Measurements from ENCODE around the gene PROM1. TPM values are rescaled to one million over a fixed set of nuclear protein-coding genes. Genes with fewer than 3 reads are reported as not detected.
A peak's percentile ranks its signal among the peaks of the same experiment; 100 is the strongest.

The PROM1 gene
- total and polyA plus RNA-seq, 5 donors from 2014 or later = 2.9 TPM; not detected in 4

DNA sequence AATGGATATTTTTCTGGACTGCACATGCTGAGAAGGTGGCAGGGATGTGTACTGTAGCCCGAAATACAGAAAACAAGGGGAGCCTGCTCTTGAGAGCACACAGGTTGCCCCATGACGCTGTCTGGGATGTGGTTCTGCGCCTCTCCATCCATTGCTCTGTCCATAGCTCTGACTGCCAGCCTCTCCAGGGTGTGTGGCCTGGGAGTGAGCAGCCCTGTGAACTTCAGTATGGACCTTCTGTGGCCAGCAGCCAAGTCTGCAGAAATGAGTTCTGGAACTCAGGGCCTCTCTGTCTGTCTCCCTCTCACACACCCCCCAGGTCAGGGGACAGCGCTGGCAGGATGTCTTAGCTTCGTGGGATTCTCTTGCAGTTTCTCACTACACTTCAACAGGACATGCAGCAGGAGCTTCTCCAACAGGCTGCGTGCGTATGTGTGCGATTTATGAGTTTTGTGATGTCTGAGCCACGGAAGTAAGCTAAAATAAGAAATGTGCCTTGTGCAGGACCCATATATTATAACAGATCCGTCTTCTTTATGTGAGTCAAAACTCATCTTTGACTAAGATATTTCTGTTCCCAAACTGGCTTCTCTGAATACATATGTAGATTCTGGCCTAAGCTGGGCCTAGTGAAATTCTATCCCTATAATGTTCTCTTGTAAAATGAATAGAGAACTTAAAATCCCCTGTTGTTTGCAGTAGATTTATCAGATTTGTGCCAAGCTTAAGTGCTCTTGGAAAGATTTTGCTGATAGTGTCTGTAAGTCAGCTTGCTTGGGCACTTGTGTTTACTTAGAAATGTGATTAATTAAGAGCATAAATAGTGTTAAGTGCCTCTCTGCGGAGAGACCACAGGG, 40.0 kb downstream of the PROM1 start:
- no peaks in the 10 kb centered on the region for H3K9me3 Mint-ChIP-seq
- Histone ChIP-seq H3K4me3 (ENCODE audit: low read depth, low read length) (no peak overlapping the region), H3K36me3 (ENCODE audit: control insufficient read depth, insufficient read depth, low read length) (no peaks in the 10 kb centered on the region), H3K27me3 (ENCODE audit: control insufficient read depth, insufficient read depth, low read length) (no peaks in the 10 kb centered on the region), H3K9me3 (ENCODE audit: control insufficient read depth in 2 of 2, low read length in 2 of 2) (no peaks in the 10 kb centered on the region), H3K4me1 (ENCODE audit: control insufficient read depth, insufficient read depth, low read length, poor library complexity, severe bottlenecking) (no peaks in the 10 kb centered on the region), H3K27ac (ENCODE audit: insufficient read depth, low read length, poor library complexity, severe bottlenecking) (no peak overlapping the region)
- no peak for ATAC-seq (ENCODE audit: low read depth in 2 of 2)
- no peaks in the 10 kb centered on the region for H3K36me3 Mint-ChIP-seq
- H3K4me3 Mint-ChIP-seq = no peak overlapping the region
- H3K4me1 Mint-ChIP-seq = no peaks in the 10 kb centered on the region
- DNase-seq = no peak
- peak overlapping the region in 1 of 3 donors; percentile 60 for H3K27ac Mint-ChIP-seq
- H3K27me3 Mint-ChIP-seq = no peaks in the 10 kb centered on the region

DNA sequence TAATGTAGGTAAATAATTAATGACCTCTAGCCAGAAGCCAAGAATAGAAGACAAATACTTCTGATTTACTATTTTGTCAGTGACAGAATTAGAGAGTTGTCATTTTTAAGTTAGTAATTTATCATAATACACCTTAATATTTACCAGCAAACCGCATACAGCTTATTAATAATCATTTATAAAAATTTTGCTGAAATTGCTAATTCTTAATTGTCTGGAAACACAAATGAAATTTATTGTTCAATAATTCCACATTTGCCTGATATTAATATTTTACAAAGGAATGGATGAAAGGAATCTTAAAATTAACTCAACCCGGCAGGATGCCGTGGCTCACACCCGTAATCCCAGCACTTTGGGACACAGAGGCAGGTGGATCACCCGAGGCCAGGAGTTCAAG, 44.7 kb downstream of the PROM1 start:
- no peaks in the 10 kb centered on the region for H3K27me3 Mint-ChIP-seq

DNA sequence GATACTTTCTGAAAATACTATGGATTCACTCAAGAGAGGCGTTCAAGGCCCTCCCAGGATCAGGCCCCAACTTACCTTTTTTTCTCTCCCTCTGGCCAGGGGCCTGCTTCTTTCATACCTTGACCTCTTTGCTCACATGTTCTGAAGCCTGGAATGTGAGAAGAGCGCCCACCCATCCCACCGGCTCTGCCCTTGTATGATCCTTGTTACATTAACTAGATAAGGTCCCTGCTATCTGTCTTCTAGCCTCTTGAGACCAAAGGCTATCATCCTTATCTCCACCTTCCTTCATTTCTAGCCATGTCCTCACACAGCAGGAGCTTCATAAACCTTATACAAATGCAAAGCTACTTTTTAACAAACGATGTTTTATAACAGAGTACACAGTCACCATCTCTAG, 45.9 kb downstream of the PROM1 start:
- no peak for ATAC-seq (ENCODE audit: low read depth in 2 of 2)
- Mint-ChIP-seq H3K36me3 (no peaks in the 10 kb centered on the region), H3K27ac (no peak overlapping the region), H3K4me3 (no peak overlapping the region), H3K27me3 (no peaks in the 10 kb centered on the region), H3K9me3 (no peaks in the 10 kb centered on the region), H3K4me1 (no peaks in the 10 kb centered on the region)
- Histone ChIP-seq H3K27ac (ENCODE audit: insufficient read depth, low read length, poor library complexity, severe bottlenecking) (no peak overlapping the region), H3K9me3 (ENCODE audit: control insufficient read depth in 2 of 2, low read length in 2 of 2) (no peaks in the 10 kb centered on the region), H3K36me3 (ENCODE audit: control insufficient read depth, insufficient read depth, low read length) (no peaks in the 10 kb centered on the region), H3K4me3 (ENCODE audit: low read depth, low read length) (no peak overlapping the region), H3K27me3 (ENCODE audit: control insufficient read depth, insufficient read depth, low read length) (no peaks in the 10 kb centered on the region), H3K4me1 (ENCODE audit: control insufficient read depth, insufficient read depth, low read length, poor library complexity, severe bottlenecking) (no peaks in the 10 kb centered on the region)
- DNase-seq = no peak

More for the DNA sequence above, 44.7 kb downstream of the PROM1 start:
- Mint-ChIP-seq H3K27ac (no peak overlapping the region), H3K36me3 (no peaks in the 10 kb centered on the region), H3K4me1 (no peaks in the 10 kb centered on the region), H3K9me3 (no peaks in the 10 kb centered on the region), H3K4me3 (no peak overlapping the region)
- no peak for ATAC-seq (ENCODE audit: low read depth in 2 of 2)
- Histone ChIP-seq H3K27me3 (ENCODE audit: control insufficient read depth, insufficient read depth, low read length) (no peaks in the 10 kb centered on the region), H3K36me3 (ENCODE audit: control insufficient read depth, insufficient read depth, low read length) (no peaks in the 10 kb centered on the region), H3K9me3 (ENCODE audit: control insufficient read depth in 2 of 2, low read length in 2 of 2) (no peaks in the 10 kb centered on the region), H3K4me1 (ENCODE audit: control insufficient read depth, insufficient read depth, low read length, poor library complexity, severe bottlenecking) (no peaks in the 10 kb centered on the region), H3K4me3 (ENCODE audit: low read depth, low read length) (no peak overlapping the region), H3K27ac (ENCODE audit: insufficient read depth, low read length, poor library complexity, severe bottlenecking) (no peak overlapping the region)
- DNase-seq = no peak

DNA sequence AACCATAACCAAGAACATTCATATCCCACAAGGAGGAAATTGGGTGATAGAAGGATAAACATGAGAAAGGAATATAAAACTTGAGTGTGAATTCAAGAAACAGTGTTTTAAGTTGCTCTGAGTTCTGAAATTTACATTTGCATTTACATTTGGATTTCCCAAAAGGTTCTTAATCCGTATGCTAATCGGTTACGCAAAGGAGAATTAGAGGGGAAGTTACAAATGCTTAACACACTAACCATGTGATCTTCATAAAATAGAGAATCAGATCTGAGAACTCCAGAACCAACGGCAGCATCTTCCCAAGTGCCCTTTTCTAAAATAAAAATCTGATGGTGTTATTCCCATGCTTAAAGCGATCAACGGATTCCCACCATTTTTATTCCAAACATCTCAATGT, 48.0 kb downstream of the PROM1 start:
- no peak overlapping the region for H3K4me3 ChIP-seq (ENCODE audit: low read depth, low read length)
- Mint-ChIP-seq H3K4me1 (no peaks in the 10 kb centered on the region), H3K27me3 (no peaks in the 10 kb centered on the region), H3K27ac (no peak overlapping the region), H3K36me3 (no peaks in the 10 kb centered on the region), H3K9me3 (no peaks in the 10 kb centered on the region), H3K4me3 (no peak overlapping the region)
- no peaks in the 10 kb centered on the region for H3K36me3 ChIP-seq (ENCODE audit: control insufficient read depth, insufficient read depth, low read length)
- DNase-seq = no peak
- H3K27ac ChIP-seq (ENCODE audit: insufficient read depth, low read length, poor library complexity, severe bottlenecking) = no peak overlapping the region
- H3K9me3 ChIP-seq (ENCODE audit: control insufficient read depth in 2 of 2, low read length in 2 of 2) = no peaks in the 10 kb centered on the region
- H3K4me1 ChIP-seq (ENCODE audit: control insufficient read depth, insufficient read depth, low read length, poor library complexity, severe bottlenecking) = no peaks in the 10 kb centered on the region
- no peak for ATAC-seq (ENCODE audit: low read depth in 2 of 2)
- no peaks in the 10 kb centered on the region for H3K27me3 ChIP-seq (ENCODE audit: control insufficient read depth, insufficient read depth, low read length)

DNA sequence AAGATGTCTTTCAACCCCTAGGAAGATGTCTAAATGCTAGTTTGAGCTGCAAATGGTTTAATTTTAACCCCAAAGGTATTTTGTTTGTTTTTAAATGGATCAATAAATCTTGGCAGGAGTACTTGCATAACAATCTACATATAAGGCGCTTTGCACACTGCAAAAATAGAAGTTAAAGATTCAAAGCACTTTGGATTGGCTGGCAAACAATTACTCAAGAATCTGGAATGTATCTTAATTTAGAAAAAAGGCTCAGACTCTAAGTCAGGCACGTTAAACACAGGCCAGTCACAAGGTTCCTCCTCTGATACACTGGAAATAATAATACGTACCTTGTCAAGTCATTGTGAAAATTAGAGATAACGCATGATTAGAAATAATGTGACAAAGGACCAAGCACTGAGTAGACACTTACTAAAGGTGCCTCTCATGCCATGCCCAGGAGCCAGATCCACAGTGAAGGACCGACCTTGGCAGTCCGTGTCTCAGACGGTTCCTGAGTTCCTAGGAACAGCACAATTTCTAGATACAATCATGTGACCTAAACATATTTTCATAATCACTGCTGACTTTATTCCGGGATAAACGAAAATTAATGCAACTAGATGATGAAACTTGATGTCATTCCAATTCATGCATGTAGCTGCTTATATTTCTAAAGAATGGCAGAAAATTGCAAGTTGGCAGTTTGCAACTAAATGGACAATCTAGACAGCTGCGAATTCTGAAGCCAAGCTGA, 49.6 kb downstream of the PROM1 start:
- Mint-ChIP-seq H3K4me3 (no peak overlapping the region), H3K27me3 (peaks cover 6% of the 10 kb centered on the region), H3K27ac (no peak overlapping the region), H3K4me1 (no peaks in the 10 kb centered on the region), H3K9me3 (no peaks in the 10 kb centered on the region), H3K36me3 (no peaks in the 10 kb centered on the region)
- Histone ChIP-seq H3K36me3 (ENCODE audit: control insufficient read depth, insufficient read depth, low read length) (no peaks in the 10 kb centered on the region), H3K27ac (ENCODE audit: insufficient read depth, low read length, poor library complexity, severe bottlenecking) (no peak overlapping the region), H3K9me3 (ENCODE audit: control insufficient read depth in 2 of 2, low read length in 2 of 2) (no peaks in the 10 kb centered on the region), H3K4me1 (ENCODE audit: control insufficient read depth, insufficient read depth, low read length, poor library complexity, severe bottlenecking) (no peaks in the 10 kb centered on the region), H3K4me3 (ENCODE audit: low read depth, low read length) (no peak overlapping the region), H3K27me3 (ENCODE audit: control insufficient read depth, insufficient read depth, low read length) (no peaks in the 10 kb centered on the region)
- DNase-seq (no peak), ATAC-seq (ENCODE audit: low read depth in 2 of 2) (no peak)

DNA sequence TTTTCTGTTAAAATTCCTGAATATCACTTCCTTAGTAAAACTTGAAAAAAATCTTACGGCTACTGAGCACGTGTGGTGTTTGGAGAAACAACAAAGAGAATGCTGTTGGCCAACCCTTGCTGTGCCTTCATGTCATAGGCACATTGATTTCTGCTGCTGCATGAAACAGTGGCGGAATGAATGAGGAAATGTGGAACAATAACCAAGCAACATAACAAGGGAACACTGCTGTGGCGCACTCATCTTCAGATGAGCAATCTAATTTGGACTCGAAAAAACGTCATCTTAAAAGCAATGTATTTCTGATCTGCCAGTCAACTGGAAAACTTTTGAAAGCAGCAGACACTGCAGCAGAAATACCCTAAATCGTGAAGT, 51.4 kb downstream of the PROM1 start:
- Mint-ChIP-seq H3K9me3 (no peaks in the 10 kb centered on the region), H3K36me3 (no peaks in the 10 kb centered on the region), H3K27me3 (peaks cover 6% of the 10 kb centered on the region), H3K27ac (no peak overlapping the region), H3K4me3 (no peak overlapping the region), H3K4me1 (no peaks in the 10 kb centered on the region)
- Histone ChIP-seq H3K4me1 (ENCODE audit: control insufficient read depth, insufficient read depth, low read length, poor library complexity, severe bottlenecking) (no peaks in the 10 kb centered on the region), H3K9me3 (ENCODE audit: control insufficient read depth in 2 of 2, low read length in 2 of 2) (no peaks in the 10 kb centered on the region), H3K27ac (ENCODE audit: insufficient read depth, low read length, poor library complexity, severe bottlenecking) (no peak overlapping the region), H3K36me3 (ENCODE audit: control insufficient read depth, insufficient read depth, low read length) (no peaks in the 10 kb centered on the region), H3K27me3 (ENCODE audit: control insufficient read depth, insufficient read depth, low read length) (no peaks in the 10 kb centered on the region), H3K4me3 (ENCODE audit: low read depth, low read length) (no peak overlapping the region)
- DNase-seq (no peak), ATAC-seq (ENCODE audit: low read depth in 2 of 2) (no peak)

DNA sequence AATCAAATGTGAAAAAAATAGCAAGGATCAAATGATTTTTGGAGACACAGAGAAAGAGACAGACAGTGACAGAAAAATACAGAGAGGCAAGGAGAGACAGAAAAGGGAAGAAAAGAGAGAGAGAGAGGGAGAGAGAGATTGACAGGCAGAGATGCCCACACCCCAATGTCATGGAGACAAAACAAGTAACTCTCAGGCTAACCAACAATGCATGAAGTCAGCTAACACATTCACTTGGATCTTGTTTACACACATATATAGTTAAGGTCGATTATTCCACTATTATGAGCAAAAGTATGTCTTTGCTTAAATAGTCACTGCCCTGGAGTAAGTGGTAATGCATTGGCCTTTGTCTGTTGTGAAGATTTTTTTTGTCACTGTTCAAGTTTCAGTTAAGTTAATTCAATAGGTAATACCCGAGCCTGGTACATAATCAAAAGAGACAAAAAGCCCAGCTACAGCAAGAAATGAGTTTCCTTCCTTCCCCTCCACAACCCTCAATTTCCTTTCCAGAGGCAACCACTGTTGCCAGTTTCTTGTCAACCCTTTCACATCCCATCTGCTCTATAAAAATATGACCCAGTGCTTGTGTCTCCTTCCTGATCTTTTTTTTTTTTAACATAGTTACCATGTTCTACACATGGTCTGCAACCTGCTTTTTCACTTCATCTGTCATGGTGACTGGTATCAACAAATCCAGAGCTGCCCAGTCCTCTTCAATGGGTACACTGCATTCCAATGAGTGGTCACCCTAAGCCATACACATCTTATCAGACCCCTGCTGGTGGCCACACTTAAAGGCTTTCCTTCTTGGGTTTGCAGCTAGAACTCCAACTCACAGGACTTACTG, 52.1 kb downstream of the PROM1 start:
- Mint-ChIP-seq H3K36me3 (no peaks in the 10 kb centered on the region), H3K4me1 (no peaks in the 10 kb centered on the region), H3K9me3 (no peaks in the 10 kb centered on the region), H3K4me3 (no peak overlapping the region), H3K27me3 (peaks cover 6% of the 10 kb centered on the region), H3K27ac (no peak overlapping the region)
- DNase-seq = no peak
- no peak for ATAC-seq (ENCODE audit: low read depth in 2 of 2)
- Histone ChIP-seq H3K36me3 (ENCODE audit: control insufficient read depth, insufficient read depth, low read length) (no peaks in the 10 kb centered on the region), H3K27ac (ENCODE audit: insufficient read depth, low read length, poor library complexity, severe bottlenecking) (no peak overlapping the region), H3K4me3 (ENCODE audit: low read depth, low read length) (no peak overlapping the region), H3K4me1 (ENCODE audit: control insufficient read depth, insufficient read depth, low read length, poor library complexity, severe bottlenecking) (no peaks in the 10 kb centered on the region), H3K9me3 (ENCODE audit: control insufficient read depth in 2 of 2, low read length in 2 of 2) (no peaks in the 10 kb centered on the region), H3K27me3 (ENCODE audit: control insufficient read depth, insufficient read depth, low read length) (no peaks in the 10 kb centered on the region)

Measured in CD4-positive, CD25-positive, alpha-beta regulatory T cell (primary cell).